ENCODE data around the gene SPRED1. TPM values are rescaled to one million over a fixed set of nuclear protein-coding genes. Genes with fewer than 3 reads are reported as not detected.
A peak's percentile ranks its signal among the peaks of the same experiment; 100 is the strongest.

The SPRED1 gene
- polyA plus RNA-seq, 2 of the 4 experiments (the other 2 are of a cell fraction): 6.0 to 8.6 TPM

- CTCF ChIA-PET: interaction anchor here (1.0 to 1.8 kb wide), 5 partner anchors 8 to 396 kb away, joined by 3 to 5 read pairs (median 4); partner anchors contain the start of gene SPRED1
- no peak overlapping the region for H3K4me2 ChIP-seq
- 21% methylated on average over 2 of the region's 2 CpGs for WGBS (ENCODE audit: missing lambda C conversion rate)
- TF ChIP-seq ATOH8 (CRISPR knock-in tag; IDR thresholded peaks at IDR 0.05; ENCODE audit: low read depth): no peak
- TF ChIP-seq RCOR1 (IDR thresholded peaks at IDR 0.05; ENCODE audit: low read depth, low read length): no peak
- TF ChIP-seq CBX8 (IDR thresholded peaks at IDR 0.05): no peak
- no peak for TF ChIP-seq PBX3 (IDR thresholded peaks at IDR 0.05)
- TF ChIP-seq POLR2AphosphoS2 (conservative IDR thresholded peaks at IDR 0.05; ENCODE audit: low read length): no peak
- TF ChIP-seq MAX (IDR thresholded peaks at IDR 0.05): no peak
- no peak for TF ChIP-seq E2F6 (IDR thresholded peaks at IDR 0.05; ENCODE audit: borderline replicate concordance, low read depth)
- no peak for TF ChIP-seq RNF2 (IDR thresholded peaks at IDR 0.05; ENCODE audit: borderline replicate concordance, low read depth)
- no peak for TF ChIP-seq JUNB (IDR thresholded peaks at IDR 0.05)
- TF ChIP-seq JUN (IDR thresholded peaks at IDR 0.05): no peak
- TF ChIP-seq EP300 (IDR thresholded peaks at IDR 0.05): no peak
- no peak for TF ChIP-seq ZSCAN20 (CRISPR knock-in tag; IDR thresholded peaks at IDR 0.05)
- TF ChIP-seq TP53 (CRISPR knock-in tag; IDR thresholded peaks at IDR 0.05): no peak
- FAIRE-seq (no peak), DNase-seq (ENCODE audit: low read depth in 1 of 2, low spot score in 1 of 2) (peak in 1 of 2 experiments; percentile 14), ATAC-seq (peak; percentile 30 to 63; a peak in 2 of 6 replicates)
- H3K4me1 ChIP-seq: no peaks in the 10 kb centered on the region
- no peak overlapping the region for H3K27ac ChIP-seq
- no peak overlapping the region for H3K4me3 ChIP-seq
- no peaks in the 10 kb centered on the region for H3K9me3 ChIP-seq
- POLR2A ChIA-PET: interaction anchor here (0.5 to 1.2 kb wide), 2 partner anchors 147 to 304 kb away, joined by 3 read pairs; no protein-coding TSS in a partner anchor
Observed at GRCh38 chr15:38398134-38398533, 145.5 kb downstream of the SPRED1 start.

DNA sequence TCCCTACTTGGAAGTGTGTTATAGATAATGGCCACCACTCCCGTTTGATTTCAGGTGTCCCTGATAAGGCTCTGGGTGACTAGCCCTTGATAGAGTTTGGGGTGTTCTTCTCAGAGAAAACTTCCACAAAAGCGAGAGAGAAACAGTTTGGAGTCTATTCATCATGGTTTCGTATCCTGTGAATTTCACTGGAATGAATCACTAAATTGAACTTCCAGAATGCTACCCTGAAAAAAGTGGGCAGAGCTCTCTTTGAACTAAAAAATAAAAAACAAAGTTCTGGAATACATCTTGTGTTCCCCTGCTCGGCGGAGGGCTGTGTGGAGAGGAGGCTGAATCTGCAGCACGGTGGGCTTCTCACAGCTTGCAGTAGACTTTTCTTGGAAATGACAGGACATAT is 148.5 kb downstream of the SPRED1 start:
- no peaks in the 10 kb centered on the region for H3K4me1 ChIP-seq
- TF ChIP-seq ZFP36 (IDR thresholded peaks at IDR 0.05; ENCODE audit: borderline replicate concordance, partially characterized antibody) (no peak), CBX8 (IDR thresholded peaks at IDR 0.05) (no peak), EHF (CRISPR knock-in tag; IDR thresholded peaks at IDR 0.05) (no peak), POLR2AphosphoS2 (conservative IDR thresholded peaks at IDR 0.05; ENCODE audit: low read length) (no peak), HDAC2 (IDR thresholded peaks at IDR 0.05) (no peak), KDM5A (IDR thresholded peaks at IDR 0.05) (no peak), PHF8 (IDR thresholded peaks at IDR 0.05; ENCODE audit: borderline replicate concordance, low read depth) (no peak), CHD2 (IDR thresholded peaks at IDR 0.05; ENCODE audit: low read length, partially characterized antibody) (no peak), MYC (IDR thresholded peaks at IDR 0.05; ENCODE audit: borderline replicate concordance, low read length) (no peak), HOXB13 (CRISPR knock-in tag; IDR thresholded peaks at IDR 0.05; ENCODE audit: low read depth) (no peak), RARB (CRISPR knock-in tag; IDR thresholded peaks at IDR 0.05) (no peak), KDM1A (IDR thresholded peaks at IDR 0.05; ENCODE audit: low read depth) (no peak), HEYL (CRISPR knock-in tag; IDR thresholded peaks at IDR 0.05) (no peak), SMC3 (IDR thresholded peaks at IDR 0.05) (no peak), NR3C1 (IDR thresholded peaks at IDR 0.05) (no peak), ZSCAN20 (CRISPR knock-in tag; IDR thresholded peaks at IDR 0.05) (no peak)
- TF ChIP-seq, protein P1, sequence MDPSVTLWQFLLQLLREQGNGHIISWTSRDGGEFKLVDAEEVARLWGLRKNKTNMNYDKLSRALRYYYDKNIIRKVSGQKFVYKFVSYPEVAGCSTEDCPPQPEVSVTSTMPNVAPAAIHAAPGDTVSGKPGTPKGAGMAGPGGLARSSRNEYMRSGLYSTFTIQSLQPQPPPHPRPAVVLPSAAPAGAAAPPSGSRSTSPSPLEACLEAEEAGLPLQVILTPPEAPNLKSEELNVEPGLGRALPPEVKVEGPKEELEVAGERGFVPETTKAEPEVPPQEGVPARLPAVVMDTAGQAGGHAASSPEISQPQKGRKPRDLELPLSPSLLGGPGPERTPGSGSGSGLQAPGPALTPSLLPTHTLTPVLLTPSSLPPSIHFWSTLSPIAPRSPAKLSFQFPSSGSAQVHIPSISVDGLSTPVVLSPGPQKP (IDR thresholded peaks at IDR 0.05; ENCODE audit: low read depth, low read length): no peak
- H3K4me3 ChIP-seq: no peak overlapping the region
- no peak overlapping the region for H3K4me2 ChIP-seq
- FAIRE-seq (no peak), ATAC-seq (no peak), DNase-seq (ENCODE audit: low read depth in 1 of 2, low spot score in 1 of 2) (no peak)
- WGBS (ENCODE audit: missing lambda C conversion rate): 67% methylated on average over 6 of the region's 6 CpGs
- ChIA-PET POLR2A (no interaction called here), CTCF (no interaction called here)
- no peaks in the 10 kb centered on the region for H3K9me3 ChIP-seq
- H3K27ac ChIP-seq: no peak overlapping the region

Data from A549 (cell line).